ENCODE measurements around the gene ADGRL1. TPM values are rescaled to one million over a fixed set of nuclear protein-coding genes. Genes with fewer than 3 reads are reported as not detected.
"Not testable (repeated sequence)": the region's sequence is repeated elsewhere in the genome, so short reads cannot be mapped to it uniquely, and the experiment has no call there.

The ADGRL1 gene
- total and polyA plus RNA-seq, 4 experiments from 2014 or later: 0.55 to 22.0 (median 10.3) TPM

- H3K27me3 Mint-ChIP-seq; H3K9me3 ChIP-seq (ENCODE audit: control insufficient read depth in 1 of 2, low read length in 2 of 2); H3K27ac Mint-ChIP-seq; H3K36me3 Mint-ChIP-seq; DNase-seq; intact Hi-C loops (cut with micrococcal nuclease); H3K4me3 Mint-ChIP-seq; H3K27me3 ChIP-seq (ENCODE audit: insufficient read depth, low read length); H3K4me1 ChIP-seq (ENCODE audit: insufficient read depth, low read length); H3K27ac ChIP-seq (ENCODE audit: low read depth, low read length); H3K36me3 ChIP-seq (ENCODE audit: insufficient read depth, low read length); POLR2A ChIA-PET (ENCODE audit: partially characterized antibody); H3K4me3 ChIP-seq (ENCODE audit: low read length in 2 of 2); H3K9me3 Mint-ChIP-seq: not testable (repeated sequence)
- peaks cover 15 to 37% (median 26%) of the 10 kb centered on the region in 4 donors for H3K4me1 Mint-ChIP-seq
- CTCF ChIA-PET (ENCODE audit: partially characterized antibody): interaction anchor here (1.5 to 9.0 kb wide), 2 partner anchors 58 to 153 kb away, joined by 4 to 98 read pairs; partner anchors contain the start of gene ASF1B
Measured at GRCh38 chr19:14195216-14195615, 10.8 kb downstream of the ADGRL1 start.

- no peaks in the 10 kb centered on the region for H3K9me3 Mint-ChIP-seq
- Histone ChIP-seq H3K36me3 (ENCODE audit: insufficient read depth, low read length) (no peaks in the 10 kb centered on the region), H3K27ac (ENCODE audit: low read depth, low read length) (no peak overlapping the region), H3K4me1 (ENCODE audit: insufficient read depth, low read length) (no peaks in the 10 kb centered on the region), H3K27me3 (ENCODE audit: insufficient read depth, low read length) (no peaks in the 10 kb centered on the region), H3K4me3 (ENCODE audit: low read length in 2 of 2) (no peak overlapping the region), H3K9me3 (ENCODE audit: control insufficient read depth in 1 of 2, low read length in 2 of 2) (no peaks in the 10 kb centered on the region)
- ChIA-PET POLR2A (ENCODE audit: partially characterized antibody) (no interaction called here), CTCF (ENCODE audit: partially characterized antibody) (interaction anchor here (1.0 kb wide), 1 partner anchor 11 kb away, joined by 4 read pairs; no protein-coding TSS in a partner anchor)
- peaks cover 3 to 16% (median 13%) of the 10 kb centered on the region in 4 donors for H3K4me1 Mint-ChIP-seq
- no peaks in the 10 kb centered on the region for H3K36me3 Mint-ChIP-seq
- intact Hi-C loops (cut with micrococcal nuclease): no loop called here
- H3K4me3 Mint-ChIP-seq: no peak overlapping the region
- DNase-seq: no peak
- H3K27me3 Mint-ChIP-seq: no peaks in the 10 kb centered on the region
- H3K27ac Mint-ChIP-seq: no peak overlapping the region
Measured at GRCh38 chr19:14189415-14189814, 16.6 kb downstream of the ADGRL1 start.

- H3K9me3 ChIP-seq (ENCODE audit: control insufficient read depth in 1 of 2, low read length in 2 of 2); intact Hi-C loops (cut with micrococcal nuclease); H3K4me3 ChIP-seq (ENCODE audit: low read length in 2 of 2); H3K36me3 ChIP-seq (ENCODE audit: insufficient read depth, low read length); H3K27ac ChIP-seq (ENCODE audit: low read depth, low read length); POLR2A ChIA-PET (ENCODE audit: partially characterized antibody); H3K27me3 Mint-ChIP-seq; H3K4me3 Mint-ChIP-seq; H3K9me3 Mint-ChIP-seq; H3K4me1 ChIP-seq (ENCODE audit: insufficient read depth, low read length); DNase-seq; H3K27me3 ChIP-seq (ENCODE audit: insufficient read depth, low read length); H3K36me3 Mint-ChIP-seq: not testable (repeated sequence)
- CTCF ChIA-PET (ENCODE audit: partially characterized antibody): interaction anchor here (1.6 kb wide), 1 partner anchor 293 kb away, joined by 3 read pairs; no protein-coding TSS in a partner anchor
- H3K27ac Mint-ChIP-seq: peak overlapping the region in 2 of 7 donors; percentile 55 to 66
- H3K4me1 Mint-ChIP-seq: peaks cover 3 to 16% (median 11%) of the 10 kb centered on the region in 4 donors
Measured at GRCh38 chr19:14188086-14188485, 17.9 kb downstream of the ADGRL1 start.

GRCh38 chr19:14187561-14187960 is 18.4 kb downstream of the ADGRL1 start:
- H3K4me1 ChIP-seq (ENCODE audit: insufficient read depth, low read length): no peaks in the 10 kb centered on the region
- H3K9me3 ChIP-seq (ENCODE audit: control insufficient read depth in 1 of 2, low read length in 2 of 2): no peaks in the 10 kb centered on the region
- H3K36me3 ChIP-seq (ENCODE audit: insufficient read depth, low read length): no peaks in the 10 kb centered on the region
- Mint-ChIP-seq H3K4me3 (no peak overlapping the region), H3K9me3 (no peaks in the 10 kb centered on the region), H3K36me3 (no peaks in the 10 kb centered on the region), H3K27ac (peak overlapping the region in 1 of 7 donors; percentile 46), H3K27me3 (no peaks in the 10 kb centered on the region), H3K4me1 (peaks cover 3 to 16% (median 11%) of the 10 kb centered on the region in 4 donors)
- no peak overlapping the region for H3K4me3 ChIP-seq (ENCODE audit: low read length in 2 of 2)
- H3K27ac ChIP-seq (ENCODE audit: low read depth, low read length): no peak overlapping the region
- no peaks in the 10 kb centered on the region for H3K27me3 ChIP-seq (ENCODE audit: insufficient read depth, low read length)
- intact Hi-C loops (cut with micrococcal nuclease): no loop called here
- no peak for DNase-seq
- ChIA-PET CTCF (ENCODE audit: partially characterized antibody) (interaction anchor here (0.9 to 1.6 kb wide), 2 partner anchors 161 to 293 kb away, joined by 3 to 4 read pairs; no protein-coding TSS in a partner anchor), POLR2A (ENCODE audit: partially characterized antibody) (interaction anchor here (0.9 kb wide), 1 partner anchor 70 kb away, joined by 3 read pairs; the partner anchor contains the start of gene PRKACA)

GRCh38 chr19:14186684-14187083 is 19.3 kb downstream of the ADGRL1 start:
- Mint-ChIP-seq H3K4me1 (peaks cover 3 to 15% (median 11%) of the 10 kb centered on the region in 4 donors), H3K27ac (peak overlapping the region in 1 of 7 donors; percentile 14)
- intact Hi-C loops (cut with micrococcal nuclease); H3K36me3 ChIP-seq (ENCODE audit: insufficient read depth, low read length); DNase-seq; H3K27ac ChIP-seq (ENCODE audit: low read depth, low read length); H3K36me3 Mint-ChIP-seq; H3K9me3 ChIP-seq (ENCODE audit: control insufficient read depth in 1 of 2, low read length in 2 of 2); H3K4me3 ChIP-seq (ENCODE audit: low read length in 2 of 2); H3K9me3 Mint-ChIP-seq; H3K4me3 Mint-ChIP-seq; H3K27me3 ChIP-seq (ENCODE audit: insufficient read depth, low read length); H3K27me3 Mint-ChIP-seq; H3K4me1 ChIP-seq (ENCODE audit: insufficient read depth, low read length): not testable (repeated sequence)
- POLR2A ChIA-PET (ENCODE audit: partially characterized antibody): interaction anchor here (0.9 kb wide), 1 partner anchor 69 kb away, joined by 3 read pairs; the partner anchor contains the start of gene PRKACA
- CTCF ChIA-PET (ENCODE audit: partially characterized antibody): interaction anchor here (0.9 to 1.6 kb wide), 2 partner anchors 162 to 294 kb away, joined by 3 to 4 read pairs; no protein-coding TSS in a partner anchor

- H3K4me3 Mint-ChIP-seq; CTCF ChIA-PET (ENCODE audit: partially characterized antibody): not testable (repeated sequence)
Measured at GRCh38 chr19:14185691-14186090, 20.3 kb downstream of the ADGRL1 start.

GRCh38 chr19:14185158-14185557 is 20.8 kb downstream of the ADGRL1 start:
- H3K36me3 ChIP-seq (ENCODE audit: insufficient read depth, low read length): no peaks in the 10 kb centered on the region
- no peaks in the 10 kb centered on the region for H3K27me3 ChIP-seq (ENCODE audit: insufficient read depth, low read length)
- H3K4me1 ChIP-seq (ENCODE audit: insufficient read depth, low read length): no peaks in the 10 kb centered on the region
- H3K36me3 Mint-ChIP-seq: no peaks in the 10 kb centered on the region
- H3K4me3 ChIP-seq (ENCODE audit: low read length in 2 of 2): no peak overlapping the region
- peak overlapping the region in 1 of 7 donors; percentile 85 for H3K27ac Mint-ChIP-seq
- no peak for DNase-seq
- H3K9me3 ChIP-seq (ENCODE audit: control insufficient read depth in 1 of 2, low read length in 2 of 2): no peaks in the 10 kb centered on the region
- H3K27ac ChIP-seq (ENCODE audit: low read depth, low read length): no peak overlapping the region
- no peak overlapping the region for H3K4me3 Mint-ChIP-seq
- ChIA-PET POLR2A (ENCODE audit: partially characterized antibody) (interaction anchor here (1.5 kb wide), 1 partner anchor 48 kb away, joined by 3 read pairs; no protein-coding TSS in a partner anchor), CTCF (ENCODE audit: partially characterized antibody) (interaction anchor here (1.1 to 1.3 kb wide), 2 partner anchors 14 to 32 kb away, joined by 4 read pairs; no protein-coding TSS in a partner anchor)
- H3K27me3 Mint-ChIP-seq: no peaks in the 10 kb centered on the region
- H3K9me3 Mint-ChIP-seq: peaks cover 0 to 2% (median 0%) of the 10 kb centered on the region in 8 donors
- H3K4me1 Mint-ChIP-seq: peaks cover 0 to 2% (median under 1%) of the 10 kb centered on the region in 4 donors
- intact Hi-C loops (cut with micrococcal nuclease): no loop called here

More at GRCh38 chr19:14185691-14186090, 20.3 kb downstream of the ADGRL1 start:
- intact Hi-C loops (cut with micrococcal nuclease); H3K9me3 ChIP-seq (ENCODE audit: control insufficient read depth in 1 of 2, low read length in 2 of 2); H3K4me1 Mint-ChIP-seq; H3K4me1 ChIP-seq (ENCODE audit: insufficient read depth, low read length); H3K27me3 Mint-ChIP-seq; H3K9me3 Mint-ChIP-seq; H3K27me3 ChIP-seq (ENCODE audit: insufficient read depth, low read length); H3K4me3 ChIP-seq (ENCODE audit: low read length in 2 of 2); H3K27ac ChIP-seq (ENCODE audit: low read depth, low read length); H3K36me3 ChIP-seq (ENCODE audit: insufficient read depth, low read length); DNase-seq; H3K36me3 Mint-ChIP-seq: not testable (repeated sequence)
- POLR2A ChIA-PET (ENCODE audit: partially characterized antibody): interaction anchor here (1.5 kb wide), 1 partner anchor 49 kb away, joined by 3 read pairs; no protein-coding TSS in a partner anchor
- H3K27ac Mint-ChIP-seq: peak overlapping the region in 2 of 7 donors; percentile 10 to 72
